Astrocyte of the cerebellum (primary cell): Measurements from ENCODE around the gene CCDC102A.
"Not testable (repeated sequence)": the region's sequence is repeated elsewhere in the genome, so short reads cannot be mapped to it uniquely, and the experiment has no call there.

Experiments used
- DNase-seq: peaks from one replicate; pipeline ENCODE4 v3.0.0-alpha.2; 2011; ENCODE audit warnings: low read depth
- H3K4me3 ChIP-seq: 2 replicates; pipeline ENCODE4 v1.5.1; 2011; ENCODE audit warnings: mild to moderate bottlenecking, low read depth, low read length, moderate library complexity
- CTCF ChIP-seq: IDR thresholded peaks from 2 replicates; pipeline ENCODE4 v1.5.1; 2012; ENCODE audit warnings: low read length, low read depth, moderate library complexity, mild to moderate bottlenecking; ENCODE audit errors: missing control alignments
- in situ Hi-C: cut with HindIII; loops from 2 replicates; pipeline ENCODE4 v1.10.0; 2017; ENCODE audit warnings: low sequenced_read_pairs

CCDC102A gene

DNA sequence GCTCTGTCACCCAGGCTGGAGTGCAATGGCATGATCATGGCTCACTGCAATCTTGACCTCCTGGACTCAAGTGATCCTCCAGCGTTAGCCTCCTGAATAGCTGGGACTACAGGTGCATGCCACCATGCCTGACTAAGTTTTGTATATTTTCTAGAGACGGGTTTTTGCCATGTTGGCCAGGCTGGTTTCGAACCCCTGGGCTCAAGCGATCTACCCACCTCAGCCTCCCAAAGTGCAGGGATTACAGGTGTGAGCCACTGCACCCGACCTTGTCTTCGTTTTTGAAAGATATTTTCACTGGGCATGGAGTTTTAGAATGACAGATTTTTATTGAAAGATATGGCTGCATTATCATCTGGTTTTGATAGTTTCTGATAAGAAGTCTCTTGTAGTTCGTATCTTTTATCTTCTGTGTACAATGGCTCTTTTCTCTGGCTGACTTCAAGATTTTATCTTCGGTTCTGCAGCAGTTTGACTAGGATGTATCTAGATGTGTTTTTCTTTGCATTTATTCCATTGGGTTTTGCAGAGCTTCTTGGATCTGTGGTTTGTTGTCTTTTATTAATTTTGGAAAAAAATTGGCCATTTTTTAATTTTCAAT is 20.7 kb upstream of the CCDC102A start:
- no peak for TF ChIP-seq CTCF
- no peak for DNase-seq
- no peak overlapping the region for H3K4me3 ChIP-seq
- in situ Hi-C loops = no loop called here

- in situ Hi-C loops = no loop called here
- no peak overlapping the region for H3K4me3 ChIP-seq
- TF ChIP-seq CTCF = no peak
- DNase-seq = no peak
Observed at GRCh38 chr16:57555831-57556230, 19.5 kb upstream of the CCDC102A start.

GRCh38 chr16:57551057-57551456 is 14.7 kb upstream of the CCDC102A start:
- H3K4me3 ChIP-seq = no peak overlapping the region
- in situ Hi-C loops = no loop called here
- no peak for TF ChIP-seq CTCF
- DNase-seq = no peak

GRCh38 chr16:57549730-57550129 is 13.4 kb upstream of the CCDC102A start:
- DNase-seq = no peak
- TF ChIP-seq CTCF = no peak
- in situ Hi-C loops = no loop called here
- no peak overlapping the region for H3K4me3 ChIP-seq

DNA sequence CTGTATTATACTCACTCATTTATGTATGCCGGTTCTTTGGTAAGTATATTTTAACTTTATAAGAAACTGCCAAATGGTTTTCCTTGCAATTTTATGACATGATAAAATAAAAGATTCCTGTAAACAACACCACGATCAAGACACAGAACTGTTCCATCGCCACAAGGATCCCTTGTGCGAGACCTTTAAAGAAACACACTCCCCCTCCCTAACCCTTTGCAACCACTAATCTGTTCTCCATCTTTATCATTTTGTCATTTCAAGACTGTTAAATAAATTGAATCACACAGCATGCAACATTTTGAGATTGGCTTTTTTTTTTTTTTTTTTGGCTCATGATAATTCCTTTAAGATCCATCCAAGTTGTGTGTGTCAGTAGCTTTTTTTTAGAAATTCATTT is 12.0 kb upstream of the CCDC102A start:
- H3K4me3 ChIP-seq = no peak overlapping the region
- no peak for DNase-seq
- TF ChIP-seq CTCF = no peak
- in situ Hi-C loops = no loop called here

- DNase-seq, in situ Hi-C loops, H3K4me3 ChIP-seq: not testable (repeated sequence)
Observed at GRCh38 chr16:57547524-57547923, 11.2 kb upstream of the CCDC102A start.

DNA sequence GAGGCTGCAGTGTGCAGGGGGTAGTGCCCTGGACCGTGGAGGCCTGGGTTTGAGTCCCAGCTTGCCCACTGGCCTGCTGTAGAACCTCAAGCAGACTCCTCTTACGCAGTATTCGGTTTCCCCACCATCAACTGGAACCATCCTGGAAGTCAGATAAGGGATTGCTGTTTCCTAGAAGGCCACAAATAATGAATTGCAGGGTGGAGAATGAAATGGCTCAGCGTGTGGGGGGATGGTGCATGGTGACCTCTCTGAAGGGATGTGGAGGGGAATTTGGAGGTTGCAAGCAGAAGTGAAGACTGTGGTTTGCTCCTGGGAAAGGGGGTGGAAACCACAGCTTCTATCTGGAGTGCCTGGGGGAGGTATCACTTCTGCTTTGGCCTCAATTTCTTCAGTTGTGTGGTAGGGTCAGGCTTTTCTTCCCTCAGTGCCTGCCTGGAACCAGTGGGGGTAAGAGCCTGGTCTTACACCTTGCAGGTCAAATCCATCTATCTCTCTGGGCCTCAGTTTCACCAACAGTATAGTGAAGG is 7.8 kb upstream of the CCDC102A start:
- no peak for DNase-seq
- H3K4me3 ChIP-seq = no peak overlapping the region
- in situ Hi-C loops = no loop called here
- no peak for TF ChIP-seq CTCF
